AG04450 (cell line): ENCODE results near the gene BMP8A. TPM values are rescaled to one million over a fixed set of nuclear protein-coding genes. Genes with fewer than 3 reads are reported as not detected.
"Not testable (repeated sequence)": the region's sequence is repeated elsewhere in the genome, so short reads cannot be mapped to it uniquely, and the experiment has no call there.

Experiments
- CTCF ChIA-PET: fragments of 300-600, 350-600 bp; formaldehyde crosslinking; extraction: SDS; loops from one replicate; lab custom pipeline; 2022; ENCODE audit warnings: antibody characterized with exemption, inconsistent platforms; lab: Charles Lee
- POLR2A ChIA-PET: fragments of 350-600 bp; formaldehyde crosslinking; extraction: SDS; loops from one replicate; lab custom pipeline; 2021; ENCODE audit warnings: antibody characterized with exemption, inconsistent platforms; lab: Yijun Ruan, JAX
- DNase-seq: peaks from one replicate; pipeline ENCODE4 v3.0.0-alpha.2; 2011; ENCODE audit warnings: low read depth, low spot score
- H3K27ac ChIP-seq: one replicate; pipeline ENCODE4 v1.5.1; 2012; ENCODE audit warnings: low read depth, low read length, control low read depth
- H3K27me3 ChIP-seq: one replicate; pipeline ENCODE4 v1.6.0; 2012; ENCODE audit warnings: low read length; ENCODE audit not compliant: control insufficient read depth, insufficient read depth
- H3K4me3 ChIP-seq: 2 replicates; pipeline ENCODE4 v1.5.1; 2011; ENCODE audit warnings: mild to moderate bottlenecking, low read depth, low read length, control low read depth
- H3K9me3 ChIP-seq: 2 replicates; pipeline ENCODE4 v1.5.1; 2012; ENCODE audit warnings: low read length; ENCODE audit not compliant: control insufficient read depth, insufficient read depth
- polyA plus RNA-seq: library from polyadenylated mRNA; depleted of rRNA; stranded (reverse); fragments of >200 nt; gene quantifications from 2 replicates; pipeline ENCODE4 v1.2.3, GENCODE V29; 2011
- TF ChIP-seq, protein P1 (sequence below): IDR thresholded peaks from 2 replicates; pipeline ENCODE4 v1.5.1; 2011; ENCODE audit warnings: low read depth, low read length, control low read depth, inconsistent platforms

Gene BMP8A
- polyA plus RNA-seq, 1 experiment = not detected

DNA sequence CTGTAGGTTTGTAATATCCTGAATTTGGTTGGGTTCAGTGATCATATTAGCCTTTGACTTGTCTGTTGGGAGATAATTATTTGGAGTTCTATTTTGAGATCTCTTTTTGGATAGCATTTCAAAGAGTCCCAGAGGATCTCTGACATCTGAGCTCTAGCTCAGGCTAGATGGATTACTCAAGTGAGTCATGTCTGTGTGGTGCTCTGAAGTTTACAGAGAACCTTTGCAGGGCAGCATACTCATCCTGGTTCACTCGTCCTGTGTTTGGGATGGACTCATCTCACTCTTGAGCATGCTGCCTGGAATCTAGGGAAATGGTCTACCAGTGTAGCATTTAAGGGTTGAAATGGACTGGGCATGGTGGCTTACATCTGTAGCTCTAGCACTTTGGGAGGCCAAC is 29.4 kb upstream of the BMP8A start:
- Histone ChIP-seq H3K4me3 (no peak overlapping the region), H3K9me3 (no peaks in the 10 kb centered on the region), H3K27ac (peak overlapping the region; percentile 31), H3K27me3 (no peaks in the 10 kb centered on the region)
- POLR2A ChIA-PET = interaction anchor here (0.7 kb wide), 1 partner anchor 13 kb away, joined by 4 read pairs; no protein-coding TSS in a partner anchor
- CTCF ChIA-PET = interaction anchor here (1.2 kb wide), 1 partner anchor 77 kb away, joined by 3 read pairs; no protein-coding TSS in a partner anchor
- DNase-seq = peak; percentile 26
- TF ChIP-seq, protein P1, sequence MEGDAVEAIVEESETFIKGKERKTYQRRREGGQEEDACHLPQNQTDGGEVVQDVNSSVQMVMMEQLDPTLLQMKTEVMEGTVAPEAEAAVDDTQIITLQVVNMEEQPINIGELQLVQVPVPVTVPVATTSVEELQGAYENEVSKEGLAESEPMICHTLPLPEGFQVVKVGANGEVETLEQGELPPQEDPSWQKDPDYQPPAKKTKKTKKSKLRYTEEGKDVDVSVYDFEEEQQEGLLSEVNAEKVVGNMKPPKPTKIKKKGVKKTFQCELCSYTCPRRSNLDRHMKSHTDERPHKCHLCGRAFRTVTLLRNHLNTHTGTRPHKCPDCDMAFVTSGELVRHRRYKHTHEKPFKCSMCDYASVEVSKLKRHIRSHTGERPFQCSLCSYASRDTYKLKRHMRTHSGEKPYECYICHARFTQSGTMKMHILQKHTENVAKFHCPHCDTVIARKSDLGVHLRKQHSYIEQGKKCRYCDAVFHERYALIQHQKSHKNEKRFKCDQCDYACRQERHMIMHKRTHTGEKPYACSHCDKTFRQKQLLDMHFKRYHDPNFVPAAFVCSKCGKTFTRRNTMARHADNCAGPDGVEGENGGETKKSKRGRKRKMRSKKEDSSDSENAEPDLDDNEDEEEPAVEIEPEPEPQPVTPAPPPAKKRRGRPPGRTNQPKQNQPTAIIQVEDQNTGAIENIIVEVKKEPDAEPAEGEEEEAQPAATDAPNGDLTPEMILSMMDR = no peak

DNA sequence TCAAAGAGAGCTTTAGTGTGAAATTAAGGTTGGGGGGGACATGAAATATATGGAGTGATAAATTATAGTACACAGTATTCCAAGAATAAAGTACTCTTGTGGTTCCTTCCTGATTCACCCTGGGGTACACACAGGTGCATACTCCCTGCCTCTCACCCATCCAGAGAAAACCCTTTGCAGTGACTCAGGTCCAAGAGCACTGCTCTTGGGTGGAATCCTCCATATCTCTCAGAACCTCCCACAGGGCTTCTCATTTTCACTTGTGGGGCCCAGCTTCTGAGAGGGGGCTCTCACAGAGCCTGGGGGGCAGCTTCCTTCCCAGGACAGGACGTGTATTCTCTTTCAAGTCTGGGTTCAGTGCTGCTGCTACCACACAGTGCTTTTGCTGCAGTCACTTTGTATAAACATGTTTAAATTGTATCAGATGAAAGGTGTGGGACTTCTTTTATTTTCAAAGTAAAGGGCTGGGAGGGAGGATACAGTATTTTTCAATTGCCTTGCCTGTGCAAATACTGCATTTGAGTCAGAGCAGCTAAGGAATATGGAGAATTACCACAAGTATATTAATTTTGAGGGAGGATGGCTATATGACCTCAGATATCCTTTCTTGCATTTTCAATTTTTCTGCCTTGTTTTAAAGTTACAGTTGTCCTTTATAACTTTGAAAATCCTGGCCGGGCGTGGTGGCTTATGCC is 24.9 kb upstream of the BMP8A start:
- no peaks in the 10 kb centered on the region for H3K9me3 ChIP-seq
- TF ChIP-seq, protein P1 = no peak
- POLR2A ChIA-PET = no interaction called here
- H3K27ac ChIP-seq = no peak overlapping the region
- no peak for DNase-seq
- H3K4me3 ChIP-seq = no peak overlapping the region
- H3K27me3 ChIP-seq = no peaks in the 10 kb centered on the region
- CTCF ChIA-PET = interaction anchor here (0.8 kb wide), 1 partner anchor 368 kb away, joined by 3 read pairs; no protein-coding TSS in a partner anchor

DNA sequence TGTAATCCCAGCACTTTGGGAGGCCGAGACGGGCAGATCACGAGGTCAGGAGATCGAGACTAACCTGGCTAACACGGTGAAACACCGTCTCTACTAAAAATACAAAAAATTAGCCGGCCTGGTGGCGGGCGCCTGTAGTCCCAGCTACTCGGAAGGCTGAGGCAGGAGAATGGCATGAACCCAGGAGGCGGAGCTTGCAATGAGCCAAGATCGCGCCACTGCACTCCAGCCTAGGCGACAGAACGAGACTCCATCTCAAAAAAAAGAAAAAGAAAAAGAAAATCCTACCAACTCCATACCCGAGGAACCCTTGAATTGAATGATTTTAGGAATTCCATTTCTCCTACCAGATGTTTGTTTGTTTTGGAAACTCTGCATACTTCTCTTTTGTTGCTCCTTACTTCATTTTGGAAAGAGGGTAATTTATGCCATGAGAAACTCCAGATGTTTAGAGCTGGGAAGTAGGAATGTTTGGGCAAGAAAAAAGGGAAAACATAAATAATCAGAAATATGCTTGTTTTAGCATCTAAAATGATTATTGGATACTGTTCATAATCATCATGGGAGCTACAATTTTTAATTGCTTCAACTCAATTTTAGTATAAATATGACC is 24.2 kb upstream of the BMP8A start:
- H3K4me3 ChIP-seq, H3K27ac ChIP-seq, DNase-seq, H3K9me3 ChIP-seq, POLR2A ChIA-PET, H3K27me3 ChIP-seq: not testable (repeated sequence)
- CTCF ChIA-PET = interaction anchor here (1.4 to 2.0 kb wide), 3 partner anchors 72 to 369 kb away, joined by 4 to 7 read pairs (median 6); no protein-coding TSS in a partner anchor

DNA sequence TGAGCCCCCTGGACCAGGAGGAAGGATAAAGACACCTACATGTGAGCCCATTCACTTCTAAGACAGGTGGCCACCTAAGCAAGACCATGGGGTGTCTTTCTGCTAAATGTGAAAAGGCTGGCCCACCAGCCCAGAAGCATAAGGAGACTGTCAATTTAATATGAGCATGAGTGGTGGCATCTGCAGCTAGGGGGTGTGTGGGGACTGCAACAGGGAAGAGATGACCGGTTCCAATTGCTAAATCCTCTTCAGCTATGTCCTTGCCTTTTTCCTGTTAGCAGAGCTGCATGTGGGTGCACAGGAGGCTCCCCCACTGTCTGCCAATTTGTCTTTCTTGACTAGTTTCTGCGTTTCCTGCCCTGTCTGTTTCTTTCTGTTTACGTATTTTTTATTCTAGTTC is 22.3 kb upstream of the BMP8A start:
- CTCF ChIA-PET = interaction anchor here (2.0 to 3.5 kb wide), 2 partner anchors 70 to 81 kb away, joined by 7 to 18 read pairs; no protein-coding TSS in a partner anchor
- Histone ChIP-seq H3K27me3 (no peaks in the 10 kb centered on the region), H3K27ac (no peak overlapping the region), H3K9me3 (no peaks in the 10 kb centered on the region), H3K4me3 (no peak overlapping the region)
- DNase-seq = no peak
- POLR2A ChIA-PET = no interaction called here
- TF ChIP-seq, protein P1 = no peak

DNA sequence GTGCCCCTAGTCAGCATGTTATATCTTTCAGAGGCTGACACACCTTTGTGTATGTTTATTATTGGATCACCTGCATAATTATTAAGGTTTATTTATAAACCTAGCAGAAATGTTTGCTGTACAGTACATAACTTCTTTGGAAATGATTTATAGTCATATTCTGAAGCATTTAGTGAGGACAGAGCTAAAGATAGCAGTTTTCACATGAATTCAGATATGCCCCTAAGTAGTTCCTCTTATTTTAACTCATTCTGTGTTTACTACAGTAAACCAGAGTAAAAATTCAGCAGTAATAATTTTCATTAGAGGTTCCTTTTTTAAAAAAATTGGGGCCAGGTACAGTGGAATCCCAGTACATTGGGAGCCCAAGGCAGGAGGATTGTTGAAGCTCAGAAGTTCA is 21.4 kb upstream of the BMP8A start:
- Histone ChIP-seq H3K27me3 (no peaks in the 10 kb centered on the region), H3K9me3 (no peaks in the 10 kb centered on the region), H3K4me3 (no peak overlapping the region), H3K27ac (no peak overlapping the region)
- DNase-seq = no peak
- POLR2A ChIA-PET = interaction anchor here (0.6 to 1.2 kb wide), 2 partner anchors 9 to 11 kb away, joined by 4 to 6 read pairs; no protein-coding TSS in a partner anchor
- CTCF ChIA-PET = interaction anchor here (0.8 to 3.5 kb wide), 2 partner anchors 69 to 372 kb away, joined by 3 to 18 read pairs; no protein-coding TSS in a partner anchor
- TF ChIP-seq, protein P1 = no peak
